Testis (tissue), 2 donors: ENCODE data around the gene MPDZ.
A peak's percentile ranks its signal among the peaks of the same experiment; 100 is the strongest.

Experiments
- CTCF ChIP-seq, 3 experiments: fragments of 450-650 bp in 2 of 3; fragments of 200-600 bp in 1 of 3; sonication (generic) in 1 of 3; IDR thresholded peaks; one replicate each; pipeline ENCODE4 v1.5.1; 2016 to 2019; ENCODE audit warnings: antibody characterized with exemption in 3 of 3, mild to moderate bottlenecking in 2 of 3, moderate library complexity in 1 of 3
- POLR2A ChIP-seq: fragments of 450-650 bp; IDR thresholded peaks from one replicate; pipeline ENCODE4 v1.6.1; 2017; ENCODE audit warnings: antibody characterized with exemption, mild to moderate bottlenecking, moderate library complexity

- TF ChIP-seq CTCF (IDR thresholded peaks at IDR 0.05) (peak in 2 of 3 experiments; percentile 11 to 16), POLR2A (no peak)
Measured at GRCh38 chr9:13279284-13280141, at the start of gene MPDZ.
